Hematopoietic multipotent progenitor cell treated with erythropoietin and hydrocortisone succinate and interleukin-3 and kit ligand, for 6 days (in vitro differentiated cells): ENCODE data around the gene CD276.

ENCODE experiments used
- DNase-seq: peaks from one replicate; pipeline ENCODE4 v3.0.0-alpha.2; 2015

Gene CD276

DNA sequence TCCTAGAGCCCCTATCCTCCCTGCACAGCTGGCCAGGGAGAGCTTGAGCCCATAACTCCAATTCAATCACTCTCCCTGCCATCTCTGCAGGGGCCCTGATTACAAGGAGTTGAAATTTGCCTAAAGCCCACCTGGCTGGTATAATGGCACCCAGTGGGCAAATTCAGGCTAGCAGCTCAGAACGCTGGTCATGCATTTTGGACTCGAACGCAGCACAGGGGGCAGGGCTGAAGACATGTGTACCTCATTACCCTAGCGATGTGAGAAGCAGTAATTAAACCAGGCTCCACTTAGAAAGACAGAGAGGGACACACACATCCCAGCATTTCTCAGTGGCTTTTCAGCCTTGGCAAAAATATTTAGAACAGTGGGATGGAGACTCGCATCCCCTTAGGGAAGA lies 65.8 kb downstream of the CD276 start:
- DNase-seq, result no peak

DNA sequence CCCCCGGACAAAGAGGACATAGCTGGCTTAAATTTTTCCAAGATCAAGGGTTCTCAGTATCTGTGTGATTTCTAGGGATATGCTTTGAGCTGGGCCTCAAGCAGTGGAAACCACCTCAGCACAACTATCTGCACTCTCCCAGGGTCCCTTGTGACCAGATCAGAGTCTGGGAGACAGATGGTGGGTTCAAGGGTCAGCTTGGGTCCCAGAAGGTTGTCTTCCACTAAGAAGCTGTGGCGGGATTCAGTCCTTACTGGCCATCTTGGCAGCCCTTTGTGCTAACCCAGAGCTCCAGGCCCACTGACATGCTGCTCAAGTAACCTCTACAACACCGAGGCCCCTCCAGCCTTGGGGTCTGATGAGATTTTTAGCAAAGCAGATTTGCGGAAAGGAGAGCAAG lies 66.3 kb downstream of the CD276 start:
- DNase-seq, result no peak

DNA sequence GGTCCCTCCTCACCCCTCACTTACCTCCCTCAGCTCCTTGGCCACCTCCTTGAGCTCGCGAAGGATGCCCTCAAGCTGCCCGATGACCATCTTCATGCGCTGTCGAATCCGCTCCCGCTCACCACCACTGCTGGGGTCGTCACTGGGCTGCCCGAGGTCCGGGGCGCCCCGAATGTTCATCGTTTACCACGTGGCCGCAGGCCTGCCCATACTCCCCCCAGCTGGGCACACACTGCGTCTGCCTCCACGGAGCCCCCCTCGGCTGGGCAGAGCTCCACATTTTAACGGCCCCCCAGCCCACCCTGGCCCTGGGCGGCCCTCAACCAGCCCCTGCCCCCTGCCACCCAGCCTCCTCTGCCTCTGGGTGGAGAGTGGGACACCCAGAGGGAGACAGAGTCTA lies 66.8 kb downstream of the CD276 start:
- DNase-seq, result no peak

DNA sequence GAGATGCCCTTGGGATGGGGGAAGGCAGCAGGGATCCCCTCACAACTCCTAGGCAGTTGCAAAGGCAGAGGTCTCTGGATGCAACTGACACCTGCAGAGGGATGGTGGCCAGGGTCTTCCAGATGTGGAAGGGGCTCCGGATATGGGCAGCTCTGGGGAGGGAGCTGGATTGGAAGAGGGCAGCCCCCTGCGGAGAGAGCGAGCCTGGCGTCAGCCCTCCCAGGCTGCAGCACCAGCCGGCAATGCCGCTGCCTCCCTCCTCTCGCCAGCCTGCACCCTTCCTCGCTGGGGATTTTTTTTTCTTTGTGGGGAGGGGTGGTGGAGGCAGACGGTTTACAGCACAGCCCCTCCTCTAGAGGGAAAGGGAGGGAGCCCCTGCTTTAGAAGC lies 67.3 kb downstream of the CD276 start:
- no peak for DNase-seq

DNA sequence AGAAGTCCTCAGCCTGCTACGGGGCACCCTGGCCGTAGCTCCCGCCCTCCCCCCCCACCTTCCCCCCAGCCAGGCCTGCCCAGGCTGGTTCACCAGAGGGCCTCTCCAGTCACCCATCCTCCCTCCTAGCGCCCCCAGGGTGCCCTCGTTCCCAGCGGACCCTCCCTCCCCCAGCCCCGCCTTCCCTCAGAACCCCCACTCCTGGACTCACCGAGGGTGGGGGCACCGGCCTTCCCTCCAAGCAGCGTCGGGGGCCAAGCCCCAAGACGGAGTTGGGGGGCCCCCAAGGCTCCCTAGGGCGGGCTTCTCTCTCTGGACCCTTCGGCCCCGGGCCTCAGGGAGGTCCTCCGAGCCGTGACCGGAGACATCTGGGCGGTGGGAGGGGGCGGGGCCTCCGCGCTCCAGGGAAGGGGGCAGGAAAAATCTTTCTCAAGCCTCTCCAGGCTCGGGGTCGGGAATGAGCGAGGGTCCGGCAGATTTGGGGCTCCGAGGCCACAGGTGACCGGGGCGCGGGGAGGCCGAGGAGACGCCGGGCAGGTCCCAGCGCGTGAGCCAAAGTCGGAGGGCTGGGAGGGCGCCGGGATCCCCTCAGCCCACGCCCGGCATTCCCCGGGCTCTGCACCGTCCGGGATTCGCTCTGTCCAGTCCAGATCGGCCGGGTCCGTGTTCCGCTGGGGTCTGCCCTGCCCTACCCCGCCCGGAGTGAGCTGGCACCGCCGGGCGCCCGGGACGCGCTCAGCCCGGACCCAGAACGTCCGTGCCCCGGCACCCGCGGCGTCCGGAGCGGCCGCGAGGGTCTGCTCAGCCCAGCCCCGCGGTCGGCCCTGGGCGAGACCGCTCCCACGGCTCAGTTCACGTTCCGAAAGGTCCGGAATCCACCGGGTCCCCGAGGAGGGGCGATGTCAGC lies 68.0 kb downstream of the CD276 start:
- no peak for DNase-seq

DNA sequence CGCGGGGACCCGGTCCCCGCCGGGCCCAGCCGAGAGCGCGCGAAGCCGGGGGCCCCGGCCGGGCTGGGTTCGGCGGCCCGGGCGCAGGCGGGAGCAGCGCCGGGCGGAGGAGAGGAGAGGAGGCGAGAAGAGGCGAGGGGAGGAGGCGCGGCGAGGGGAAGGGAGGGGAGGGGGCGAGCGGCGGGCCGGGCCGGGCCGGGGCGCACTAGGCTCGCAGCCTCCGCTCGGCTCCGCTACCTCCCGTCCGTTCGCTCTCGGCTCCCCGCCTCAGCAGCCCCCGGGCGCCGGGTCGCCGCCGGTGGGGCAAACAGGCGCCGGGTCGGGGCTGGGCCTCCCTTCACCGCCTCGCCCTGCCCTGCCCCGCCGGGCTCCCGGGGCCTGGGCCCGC lies 68.6 kb downstream of the CD276 start:
- no peak for DNase-seq

DNA sequence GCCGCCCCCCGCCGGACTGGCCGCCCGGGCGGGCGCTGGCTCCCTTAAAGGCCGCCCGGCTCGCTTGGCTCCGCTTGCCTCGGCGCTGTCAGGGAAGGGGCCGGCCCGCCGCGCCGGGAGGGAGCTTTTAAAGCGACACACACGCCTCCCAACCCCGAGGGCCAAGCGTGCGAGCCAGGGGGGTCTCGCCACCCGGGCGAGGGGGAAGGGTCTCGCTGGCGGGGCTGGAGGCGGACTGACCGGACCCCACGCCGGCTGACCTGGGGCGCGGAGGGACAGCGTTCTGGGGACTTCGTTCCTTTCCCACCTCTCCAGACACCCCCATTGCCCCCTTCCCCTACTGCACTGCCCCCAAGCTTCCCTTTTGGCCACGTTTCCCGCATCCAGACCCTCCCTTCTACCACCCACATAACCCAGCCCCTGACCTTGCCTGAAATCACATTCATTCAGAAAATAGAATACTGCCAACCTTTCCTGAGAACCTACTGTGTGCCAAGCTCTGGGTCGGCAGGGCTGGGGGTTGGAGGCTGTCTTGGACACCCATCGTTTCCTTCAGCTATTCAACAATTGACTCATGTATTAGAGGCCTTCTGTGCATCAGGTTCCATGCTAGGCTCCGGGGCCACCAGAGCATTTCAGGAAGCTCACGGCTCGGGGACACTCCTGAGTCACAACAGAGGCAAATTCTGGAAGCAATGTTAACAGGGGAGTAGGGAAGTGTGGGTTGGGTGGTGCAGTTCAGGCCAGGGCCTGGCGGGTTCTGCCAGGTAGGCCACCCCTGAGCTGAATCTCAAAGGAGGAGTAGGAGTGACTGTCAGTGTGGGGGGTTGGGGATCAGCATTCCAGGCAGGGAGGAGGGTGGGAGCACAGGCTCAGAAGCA lies 69.3 kb downstream of the CD276 start, which contains the start of gene INSYN1:
INSYN1 (minus strand) TSS at position 102 of the 881 bp plus-strand sequence. CDS start 2,221 bp downstream, outside the sequence.
- no peak for DNase-seq

DNA sequence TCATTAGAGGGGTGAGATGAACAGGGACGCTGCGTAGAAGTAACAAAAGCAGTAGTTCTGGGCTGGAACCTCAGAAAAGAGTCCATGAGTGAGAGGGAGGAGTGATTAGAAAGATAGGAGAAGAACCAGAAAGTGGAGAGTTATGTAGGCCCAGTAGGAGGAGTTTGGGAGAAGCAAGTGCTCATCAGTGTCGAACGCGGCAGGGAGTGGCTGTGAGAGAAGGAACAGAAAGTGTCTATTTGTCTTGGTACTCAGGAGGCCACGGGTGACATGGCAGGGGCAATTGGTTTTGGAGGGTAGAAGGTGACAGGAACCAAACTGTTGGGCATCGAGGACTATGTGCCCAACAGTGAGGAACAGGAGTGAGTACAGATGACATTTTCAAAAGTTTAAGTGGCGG lies 70.3 kb downstream of the CD276 start:
- DNase-seq, result no peak

DNA sequence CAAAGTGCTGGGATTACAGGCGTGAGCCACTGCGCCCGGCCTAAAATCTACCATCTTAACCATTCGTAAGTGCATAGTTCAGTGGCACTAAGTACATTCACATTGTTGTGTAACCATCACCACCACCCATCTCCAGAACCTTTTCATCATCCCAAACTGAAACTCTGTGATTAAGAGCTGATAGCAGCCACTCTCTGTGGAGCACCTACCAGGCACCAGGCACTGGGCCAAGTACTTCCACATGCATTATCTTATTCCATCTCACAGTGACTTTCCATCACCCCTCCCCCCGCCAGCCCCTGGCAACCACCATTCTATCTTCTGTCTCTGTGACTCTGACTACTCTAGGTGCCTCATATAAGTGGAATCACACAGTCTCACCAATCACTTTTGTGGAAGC lies 71.3 kb downstream of the CD276 start:
- no peak for DNase-seq

DNA sequence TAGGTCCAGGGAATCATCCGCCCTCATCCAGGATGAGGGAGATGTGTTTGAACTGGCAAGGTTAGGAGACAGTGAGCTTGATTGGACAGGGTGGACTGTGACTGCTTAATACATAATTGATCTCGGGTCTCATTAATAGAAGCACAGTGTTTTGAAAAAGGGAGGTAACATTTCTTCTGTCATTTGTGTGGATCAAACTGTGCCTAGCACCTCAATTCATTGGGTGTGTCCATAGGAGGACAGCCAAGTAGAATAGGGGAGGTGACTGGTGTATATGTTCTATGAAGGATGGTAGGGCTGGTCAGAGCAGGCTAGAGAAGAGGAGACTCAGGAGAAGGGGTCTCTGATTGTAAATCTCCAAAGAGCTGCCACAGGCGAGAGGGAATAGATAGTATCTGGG lies 71.8 kb downstream of the CD276 start:
- DNase-seq, result no peak

DNA sequence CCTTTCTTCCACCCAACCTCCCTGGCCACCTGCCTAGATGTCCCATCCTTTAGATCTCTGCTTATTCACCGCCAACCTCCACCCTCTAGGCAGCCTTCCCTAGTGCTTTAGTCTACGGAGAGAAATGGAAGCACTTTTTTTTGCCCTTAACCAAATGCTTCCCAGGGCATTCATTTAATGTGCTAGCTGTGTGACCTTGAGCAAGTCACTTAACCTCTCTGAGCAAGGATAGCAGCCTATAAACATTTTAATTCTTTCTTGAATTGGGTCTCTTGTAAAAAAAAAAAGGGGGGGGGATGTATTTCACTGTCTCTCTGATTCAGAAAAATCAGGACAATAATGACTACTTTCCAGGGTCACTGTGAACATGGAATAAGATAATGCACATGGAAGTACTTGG lies 72.2 kb downstream of the CD276 start:
- no peak for DNase-seq

DNA sequence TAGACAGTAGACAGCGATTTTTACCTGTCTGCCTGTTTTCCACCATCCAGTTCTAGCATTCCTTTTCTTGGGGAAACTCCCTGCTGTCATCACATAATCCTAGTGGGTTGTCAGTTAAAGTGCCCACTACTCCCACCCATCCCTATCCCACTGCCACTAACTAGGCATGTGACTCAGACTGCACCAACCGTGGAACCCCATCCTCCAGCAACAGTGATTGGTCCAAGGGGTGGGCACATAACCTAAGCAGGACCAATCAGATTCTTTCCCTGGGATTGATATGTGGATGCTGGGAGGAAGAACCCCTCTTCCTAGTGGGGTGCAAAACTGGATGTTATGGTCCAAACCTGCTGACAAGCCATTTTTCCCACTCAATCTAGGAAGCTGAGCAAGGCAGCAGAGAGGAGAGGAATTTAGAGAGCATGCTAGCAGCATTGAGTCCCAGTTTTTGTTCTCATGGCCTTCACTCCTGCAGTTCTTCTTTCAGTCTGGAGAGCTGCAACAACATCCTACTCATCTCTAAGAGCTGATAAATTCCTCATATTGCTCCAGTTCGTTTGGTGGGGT lies 72.8 kb downstream of the CD276 start:
- DNase-seq, result no peak

DNA sequence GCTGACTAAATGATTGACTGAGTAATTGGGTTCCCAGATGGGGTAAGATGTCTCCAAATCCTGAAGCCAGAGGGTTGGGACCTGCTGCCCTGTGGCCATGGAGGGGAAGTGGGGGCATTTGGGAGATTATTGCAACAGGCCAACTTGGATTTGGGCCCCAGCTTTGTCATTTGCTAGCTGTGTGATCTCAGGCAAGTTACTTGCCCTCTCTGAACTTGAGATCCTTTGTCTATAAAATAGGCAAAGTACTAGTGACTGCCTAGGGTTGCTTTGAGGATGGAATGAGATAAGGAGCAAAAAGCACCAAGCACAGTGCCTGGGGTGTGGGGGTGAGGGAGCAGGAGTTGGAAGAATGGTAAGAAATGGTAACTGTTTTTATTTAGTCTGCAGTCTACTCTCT lies 73.4 kb downstream of the CD276 start:
- no peak for DNase-seq

DNA sequence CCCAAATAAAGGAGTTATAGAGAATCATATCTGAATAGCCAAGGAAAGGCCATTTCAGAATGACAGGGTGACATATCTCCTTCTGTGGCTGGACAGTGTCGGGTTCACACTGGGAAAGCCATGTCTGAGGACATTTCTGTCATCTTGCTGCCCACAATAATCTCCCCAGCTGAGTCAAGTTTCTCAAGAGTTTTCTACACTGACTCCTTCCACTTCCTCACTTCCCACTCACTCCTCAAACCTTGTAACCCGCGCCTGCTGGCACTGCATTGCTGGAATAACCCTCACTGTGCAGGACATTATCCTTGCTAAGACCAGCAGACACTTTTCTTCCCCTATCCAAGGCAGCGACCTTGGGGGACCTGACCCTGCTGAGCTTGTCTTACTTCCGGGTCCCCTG lies 74.3 kb downstream of the CD276 start:
- no peak for DNase-seq

DNA sequence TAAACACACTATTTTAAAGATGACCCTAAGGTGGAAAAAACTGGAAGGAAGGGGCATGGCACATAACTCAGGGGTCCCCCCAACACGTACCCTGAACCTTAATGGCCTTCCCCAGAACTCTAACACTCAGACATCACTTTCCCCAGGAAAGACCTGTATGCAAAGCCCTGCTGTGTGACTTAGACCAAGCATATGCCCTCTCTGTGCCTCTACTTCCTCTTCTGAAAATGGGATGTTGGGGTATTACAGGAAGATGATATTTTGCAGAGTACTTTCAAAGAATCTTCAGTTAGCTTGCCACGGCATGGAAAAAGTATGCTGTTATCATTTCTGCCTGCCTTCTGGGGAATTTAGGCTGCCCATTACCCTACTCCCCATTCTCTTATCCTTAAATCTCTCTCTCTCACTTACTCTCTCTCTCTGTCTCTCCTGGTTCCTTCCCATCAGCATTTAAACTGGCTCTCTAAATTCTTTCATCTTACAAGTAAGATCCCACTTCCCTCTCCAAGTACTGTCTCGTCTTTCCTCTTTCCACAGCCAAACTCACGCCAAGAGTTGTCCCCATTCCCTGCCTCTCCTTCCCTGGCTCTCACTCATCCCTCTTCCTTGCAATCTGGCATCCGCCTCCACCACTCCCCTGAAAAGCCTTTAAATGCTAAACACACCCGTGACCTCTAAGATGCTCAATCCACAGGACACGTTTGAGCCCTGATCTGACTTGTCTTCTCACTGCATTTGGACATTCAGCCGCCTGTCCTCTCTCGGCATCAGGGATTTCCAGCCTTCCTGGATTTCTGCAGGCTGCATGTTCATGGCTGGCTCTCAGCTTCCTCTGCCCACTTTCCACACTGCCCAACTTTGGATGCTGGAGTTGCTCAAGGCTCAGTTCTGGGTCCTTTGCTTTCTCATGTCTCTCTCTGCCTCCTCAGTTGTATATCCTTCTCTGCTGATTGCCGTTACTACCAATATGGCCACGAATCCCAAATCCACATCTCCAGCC lies 76.4 kb downstream of the CD276 start:
- no peak for DNase-seq

DNA sequence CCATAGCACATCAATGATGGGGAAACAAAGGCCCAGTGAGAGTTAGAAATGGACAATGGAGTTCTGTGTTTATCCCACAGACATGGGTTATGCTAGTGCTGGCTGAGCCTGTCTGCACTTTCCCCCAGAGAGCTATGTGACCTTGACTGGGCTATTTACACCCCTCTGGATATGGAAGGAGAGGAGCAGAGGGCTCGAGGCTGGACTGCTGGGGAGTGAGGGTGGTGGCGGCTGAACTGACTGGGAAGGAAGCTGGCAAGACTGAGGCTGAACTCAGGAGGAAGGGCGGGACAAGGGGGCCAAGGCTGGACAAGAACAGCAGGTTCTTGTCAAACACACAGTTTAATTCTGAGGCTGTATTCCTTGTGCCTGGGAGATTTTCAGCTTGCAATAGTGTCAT lies 79.7 kb downstream of the CD276 start:
- DNase-seq, result no peak
